SH-SY5Y (cell line): ENCODE results near the gene OR10H1.

Source experiments
- GATA2 ChIP-seq: IDR thresholded peaks from 2 replicates; pipeline ENCODE4 v1.6.1; 2011; ENCODE audit warnings: mild to moderate bottlenecking, low read depth, low read length
- GATA3 ChIP-seq: IDR thresholded peaks from 2 replicates; pipeline ENCODE4 v1.6.1; 2011; ENCODE audit warnings: low read depth, mild to moderate bottlenecking, low read length, moderate library complexity

GRCh38 chr19:15790096-15790495 is 25.4 kb downstream of the OR10H1 start:
- no peak for TF ChIP-seq GATA2
- TF ChIP-seq GATA3, result no peak
